ENCODE results near the gene BET1. TPM values are rescaled to one million over a fixed set of nuclear protein-coding genes. Genes with fewer than 3 reads are reported as not detected.

BET1 gene
- total RNA-seq, 2 experiments from 2014 or later: 14.3 to 31.6 TPM

- TF ChIP-seq EZH2phosphoT487 (IDR thresholded peaks at IDR 0.05; ENCODE audit: borderline replicate concordance, low read depth, low read length) (no peak), CTCF (conservative IDR thresholded peaks at IDR 0.05; ENCODE audit: low read length) (no peak)
- Histone ChIP-seq H3K9me2 (ENCODE audit: insufficient read depth, low read length) (no peaks in the 10 kb centered on the region), H3K79me2 (ENCODE audit: insufficient read depth, low read depth, low read length) (no peaks in the 10 kb centered on the region), H3K4me1 (ENCODE audit: insufficient read depth, low read length, poor library complexity, severe bottlenecking) (peaks cover 74% of the 10 kb centered on the region), H3K4me3 (ENCODE audit: low read depth, low read length, poor library complexity, severe bottlenecking) (no peak overlapping the region), H3K9me3 (ENCODE audit: low read length) (no peaks in the 10 kb centered on the region; the same call in 1 of the 2 replicates), H4K20me1 (ENCODE audit: insufficient read depth, low read length) (no peaks in the 10 kb centered on the region), H3K27ac (ENCODE audit: low read depth, low read length, poor library complexity, severe bottlenecking) (peak overlapping the region; percentile 5), H2AFZ (ENCODE audit: low read length) (peak overlapping the region; percentile 75), H3K4me2 (ENCODE audit: low read length) (peak overlapping the region; percentile 22; the same call in 1 of the 2 replicates), H3K36me3 (ENCODE audit: insufficient read depth, low read length) (no peaks in the 10 kb centered on the region)
- DNase-seq (ENCODE audit: low spot score): no peak
- ChIA-PET POLR2A (interaction anchor here (1.2 kb wide), 1 partner anchor 10 kb away, joined by 7 read pairs; no protein-coding TSS in a partner anchor), CTCF (ENCODE audit: unreplicated experiment) (no interaction called here)
- BruUV-seq (replicated peaks): no TSS peak
- intact Hi-C loops (cut with micrococcal nuclease; ENCODE audit: unreplicated experiment): no loop called here
Observed at GRCh38 chr7:94047956-94048355, 43.8 kb upstream of the BET1 start.

- CTCF ChIA-PET (ENCODE audit: unreplicated experiment): no interaction called here
- peak overlapping the region; percentile 79 for H2AFZ ChIP-seq (ENCODE audit: low read length)
- no peaks in the 10 kb centered on the region for H4K20me1 ChIP-seq (ENCODE audit: insufficient read depth, low read length)
- no peaks in the 10 kb centered on the region for H3K36me3 ChIP-seq (ENCODE audit: insufficient read depth, low read length)
- intact Hi-C loops (cut with micrococcal nuclease; ENCODE audit: unreplicated experiment): no loop called here
- H3K4me3 ChIP-seq (ENCODE audit: low read depth, low read length, poor library complexity, severe bottlenecking): no peak overlapping the region
- no peak for TF ChIP-seq EZH2phosphoT487 (IDR thresholded peaks at IDR 0.05; ENCODE audit: borderline replicate concordance, low read depth, low read length)
- no peak for TF ChIP-seq CTCF (conservative IDR thresholded peaks at IDR 0.05; ENCODE audit: low read length)
- H3K4me2 ChIP-seq (ENCODE audit: low read length): no peak overlapping the region
- H3K9me2 ChIP-seq (ENCODE audit: insufficient read depth, low read length): no peaks in the 10 kb centered on the region
- no TSS peak for BruUV-seq (replicated peaks)
- no peaks in the 10 kb centered on the region for H3K79me2 ChIP-seq (ENCODE audit: insufficient read depth, low read depth, low read length)
- no peaks in the 10 kb centered on the region; the same call in 1 of the 2 replicates for H3K9me3 ChIP-seq (ENCODE audit: low read length)
- POLR2A ChIA-PET: interaction anchor here (1.4 to 2.8 kb wide), 3 partner anchors 9 to 21 kb away, joined by 3 to 14 read pairs (median 7); no protein-coding TSS in a partner anchor
- H3K27ac ChIP-seq (ENCODE audit: low read depth, low read length, poor library complexity, severe bottlenecking): no peak overlapping the region
- DNase-seq (ENCODE audit: low spot score): no peak
- H3K4me1 ChIP-seq (ENCODE audit: insufficient read depth, low read length, poor library complexity, severe bottlenecking): peaks cover 66% of the 10 kb centered on the region
Observed at GRCh38 chr7:94045581-94045980, 41.4 kb upstream of the BET1 start.

GRCh38 chr7:94044806-94045205, 40.7 kb upstream of the BET1 start:
- no peak overlapping the region for H3K4me2 ChIP-seq (ENCODE audit: low read length)
- no peaks in the 10 kb centered on the region for H3K36me3 ChIP-seq (ENCODE audit: insufficient read depth, low read length)
- H3K4me3 ChIP-seq (ENCODE audit: low read depth, low read length, poor library complexity, severe bottlenecking): no peak overlapping the region
- TF ChIP-seq EZH2phosphoT487 (IDR thresholded peaks at IDR 0.05; ENCODE audit: borderline replicate concordance, low read depth, low read length) (no peak), CTCF (conservative IDR thresholded peaks at IDR 0.05; ENCODE audit: low read length) (no peak)
- no peak overlapping the region for H3K27ac ChIP-seq (ENCODE audit: low read depth, low read length, poor library complexity, severe bottlenecking)
- no peaks in the 10 kb centered on the region for H3K9me2 ChIP-seq (ENCODE audit: insufficient read depth, low read length)
- no TSS peak for BruUV-seq (replicated peaks)
- CTCF ChIA-PET (ENCODE audit: unreplicated experiment): no interaction called here
- intact Hi-C loops (cut with micrococcal nuclease; ENCODE audit: unreplicated experiment): no loop called here
- H3K4me1 ChIP-seq (ENCODE audit: insufficient read depth, low read length, poor library complexity, severe bottlenecking): peaks cover 66% of the 10 kb centered on the region
- POLR2A ChIA-PET: interaction anchor here (1.3 to 2.8 kb wide), 2 partner anchors 11 to 16 kb away, joined by 3 to 14 read pairs; no protein-coding TSS in a partner anchor
- H4K20me1 ChIP-seq (ENCODE audit: insufficient read depth, low read length): no peaks in the 10 kb centered on the region
- H3K9me3 ChIP-seq (ENCODE audit: low read length): no peaks in the 10 kb centered on the region; the same call in 1 of the 2 replicates
- no peaks in the 10 kb centered on the region for H3K79me2 ChIP-seq (ENCODE audit: insufficient read depth, low read depth, low read length)
- no peak overlapping the region; the same call in 1 of the 2 replicates for H2AFZ ChIP-seq (ENCODE audit: low read length)
- DNase-seq (ENCODE audit: low spot score): no peak

All from OCI-LY7 (cell line).